ENCODE results near the gene NRG3. TPM values are rescaled to one million over a fixed set of nuclear protein-coding genes. Genes with fewer than 3 reads are reported as not detected.
"Not testable (repeated sequence)": the region's sequence is repeated elsewhere in the genome, so short reads cannot be mapped to it uniquely, and the experiment has no call there.

NRG3 gene
- polyA plus RNA-seq, 3 donors = 12.9 to 15.5 (median 14.6) TPM

DNA sequence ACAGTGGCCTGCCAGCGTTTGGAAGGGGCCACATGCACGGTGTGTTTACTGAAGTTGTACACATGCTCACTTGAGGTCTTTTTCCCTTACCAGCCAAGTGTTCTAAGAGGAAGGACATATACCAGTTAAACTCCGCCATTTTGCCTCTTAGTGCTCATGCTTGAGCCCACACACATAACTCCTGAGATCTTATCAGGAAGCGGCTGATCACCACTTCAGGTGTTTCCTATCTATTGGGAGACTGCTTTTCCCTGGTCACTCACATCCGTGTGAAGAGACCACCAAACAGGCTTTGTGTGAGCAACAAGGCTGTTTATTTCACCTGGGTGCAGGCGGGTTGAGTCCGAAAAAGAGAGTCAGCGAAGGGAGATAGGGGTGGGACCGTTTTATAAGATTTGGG is 802.9 kb downstream of the NRG3 start:
- DNase-seq = not testable (repeated sequence)

DNA sequence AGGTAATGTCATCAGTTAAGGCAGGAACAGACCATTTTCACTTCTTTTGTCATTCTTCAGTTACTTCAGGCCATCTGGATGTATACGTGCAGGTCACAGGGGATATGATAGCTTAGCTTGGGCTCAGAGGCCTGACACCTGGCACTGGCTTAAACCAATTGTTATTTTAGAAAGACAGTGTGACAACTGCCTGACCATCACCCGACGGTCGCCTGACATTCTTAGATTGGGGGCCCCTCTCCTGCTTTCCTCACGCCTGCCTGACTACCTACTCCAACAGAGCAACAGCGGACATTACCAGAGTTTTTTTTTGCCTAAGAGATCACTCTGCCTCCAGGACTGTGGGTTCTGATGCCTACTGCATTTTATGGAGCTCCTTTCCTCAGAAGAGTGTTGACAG is 803.5 kb downstream of the NRG3 start:
- DNase-seq = not testable (repeated sequence)

DNA sequence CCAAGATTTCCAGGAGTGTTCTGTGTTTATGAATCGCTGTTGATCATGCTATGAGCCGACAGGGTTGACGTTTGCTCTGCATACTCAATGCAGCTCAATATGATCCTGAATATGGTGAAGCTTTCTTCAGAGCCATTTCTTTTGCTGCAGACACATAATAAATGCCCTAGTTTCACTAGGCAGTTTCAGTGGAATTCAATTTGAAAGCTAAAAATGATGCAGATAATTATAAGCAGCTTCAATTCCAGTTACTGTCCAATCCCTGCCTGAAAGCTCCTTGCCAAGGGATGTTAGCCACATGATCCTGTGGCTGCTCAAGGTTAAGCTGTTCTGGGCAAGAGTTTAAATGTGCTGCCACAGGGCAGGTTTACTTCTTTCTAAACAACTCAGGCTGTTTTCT is 805.6 kb downstream of the NRG3 start:
- DNase-seq = no peak

DNA sequence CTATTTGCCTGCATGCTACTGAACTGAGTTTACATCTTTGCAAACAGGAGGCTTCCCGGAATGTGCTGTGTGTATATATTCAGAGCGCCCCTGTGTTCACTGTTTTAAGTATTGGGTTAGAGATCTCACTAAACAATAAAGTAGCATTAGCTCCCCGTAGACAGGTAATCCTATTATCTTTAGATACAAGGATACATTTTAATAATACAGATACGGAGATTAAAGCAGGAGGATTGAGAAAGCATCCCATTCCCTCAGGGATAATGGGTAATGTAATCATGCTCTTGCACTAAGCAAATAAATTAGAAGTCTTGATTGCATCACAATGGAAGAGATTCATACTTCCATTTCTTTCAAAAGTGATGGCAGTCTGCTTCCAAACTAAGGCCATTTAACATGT is 809.0 kb downstream of the NRG3 start:
- DNase-seq = no peak

DNA sequence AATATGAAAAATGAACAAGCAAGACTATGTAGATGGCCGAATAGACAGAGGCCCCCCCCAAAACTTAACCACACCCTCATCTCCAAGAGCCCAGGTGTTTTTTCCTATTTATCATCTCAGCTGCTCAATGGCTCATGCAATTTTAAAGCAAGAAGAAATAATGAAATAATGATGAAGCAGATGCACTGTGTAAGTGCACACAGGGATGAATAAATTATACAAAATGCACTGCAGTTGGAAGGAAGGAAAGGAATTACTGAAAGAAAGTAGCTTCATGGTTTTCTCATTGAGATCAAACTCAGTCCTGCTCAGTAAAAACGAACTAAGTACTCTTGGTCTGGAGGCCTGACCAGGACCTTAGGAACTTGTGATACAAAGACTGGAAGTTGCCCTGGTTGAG is 810.1 kb downstream of the NRG3 start:
- no peak for DNase-seq

DNA sequence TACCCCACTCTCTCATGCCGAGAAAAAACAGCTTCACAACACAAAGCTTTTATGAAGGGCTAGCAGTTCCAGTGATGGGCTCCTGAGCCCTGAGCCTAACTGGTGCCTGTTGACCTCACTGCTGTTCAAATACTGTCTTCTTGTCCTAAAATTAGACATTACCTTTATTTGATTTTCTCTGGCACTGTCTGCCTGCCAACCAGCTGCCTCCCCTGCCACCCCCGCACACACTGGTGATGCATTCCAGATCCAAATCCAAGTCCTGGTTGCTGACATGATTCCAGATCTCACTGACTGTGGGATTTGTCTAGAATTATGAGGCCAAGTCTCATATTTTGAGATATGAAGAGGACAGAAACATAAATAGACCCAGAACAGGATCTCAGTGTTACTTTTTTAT is 816.2 kb downstream of the NRG3 start:
- DNase-seq = no peak

DNA sequence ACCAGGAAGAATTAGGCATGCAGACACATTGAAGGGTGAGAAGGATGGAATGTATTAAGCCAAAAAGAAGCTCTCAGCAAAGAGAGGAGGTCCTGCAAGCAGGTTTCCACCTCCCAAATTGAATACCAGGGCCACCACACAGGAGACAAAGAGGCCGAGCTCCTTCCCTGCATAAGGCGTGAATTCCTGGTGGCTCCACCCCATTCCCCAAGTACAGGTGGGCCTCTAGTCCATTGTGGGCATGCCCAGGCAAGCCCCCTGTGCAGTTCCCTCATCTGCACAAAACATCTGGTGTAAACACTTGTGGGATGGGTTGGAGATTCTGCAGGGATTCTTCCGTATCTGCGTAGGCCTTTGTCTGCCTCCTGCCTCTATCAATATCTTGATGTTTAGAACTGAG is 817.5 kb downstream of the NRG3 start:
- no peak for DNase-seq

DNA sequence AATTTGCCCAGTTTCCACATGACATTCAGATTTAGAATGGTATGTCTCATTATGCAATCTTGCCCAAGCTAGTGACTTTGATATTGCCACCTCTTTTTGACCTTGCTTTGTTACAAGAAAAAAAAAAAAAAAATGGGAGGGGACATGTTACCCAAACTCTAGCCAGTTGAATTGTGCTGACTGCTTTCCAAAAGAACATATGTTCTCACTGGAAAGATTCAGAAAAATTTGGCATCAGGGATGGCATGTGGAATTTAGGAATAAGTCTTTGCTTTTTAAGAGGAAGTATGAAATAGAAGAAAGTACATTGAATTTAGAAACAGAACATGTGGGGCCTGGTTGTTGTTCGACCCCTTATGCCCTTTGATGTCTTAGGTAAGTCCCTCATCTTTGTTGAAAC is 846.8 kb downstream of the NRG3 start:
- DNase-seq = no peak

DNA sequence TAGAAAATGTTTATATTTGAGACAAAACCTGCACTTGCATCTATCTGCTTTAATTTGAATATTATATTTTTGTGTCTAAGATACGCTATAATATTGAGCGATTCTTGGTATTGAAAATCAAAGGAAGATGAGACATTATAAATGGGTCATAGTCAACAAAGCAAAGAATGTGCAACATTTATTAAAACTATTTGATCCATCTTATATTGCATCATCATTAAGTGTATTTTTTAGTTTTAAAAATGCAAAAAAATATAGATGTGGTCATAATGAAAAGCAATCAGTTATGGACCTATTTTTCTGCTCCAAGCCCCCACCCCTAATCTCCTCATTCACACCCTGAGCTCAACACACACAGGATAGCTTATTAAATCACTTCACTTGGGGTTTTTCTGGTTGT is 847.3 kb downstream of the NRG3 start:
- DNase-seq = no peak

DNA sequence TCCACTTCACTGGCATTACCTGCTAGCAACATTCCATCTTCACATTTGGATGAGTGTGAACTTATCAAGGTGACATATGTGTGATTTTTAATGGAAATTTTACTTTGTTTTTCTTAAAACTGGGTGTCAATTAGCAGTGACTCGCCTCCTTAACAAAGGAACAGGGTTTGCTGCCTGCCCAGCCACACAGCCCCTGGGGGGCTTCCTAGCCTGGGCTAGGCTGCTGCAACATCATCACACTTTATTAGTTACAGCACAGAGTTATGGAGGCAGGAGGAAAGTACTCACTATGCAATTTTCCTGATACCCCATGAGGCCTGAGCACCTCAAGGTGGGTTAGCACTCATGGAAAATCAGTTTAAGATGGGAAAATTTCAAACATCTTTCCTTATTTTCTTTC is 861.3 kb downstream of the NRG3 start:
- DNase-seq = no peak

DNA sequence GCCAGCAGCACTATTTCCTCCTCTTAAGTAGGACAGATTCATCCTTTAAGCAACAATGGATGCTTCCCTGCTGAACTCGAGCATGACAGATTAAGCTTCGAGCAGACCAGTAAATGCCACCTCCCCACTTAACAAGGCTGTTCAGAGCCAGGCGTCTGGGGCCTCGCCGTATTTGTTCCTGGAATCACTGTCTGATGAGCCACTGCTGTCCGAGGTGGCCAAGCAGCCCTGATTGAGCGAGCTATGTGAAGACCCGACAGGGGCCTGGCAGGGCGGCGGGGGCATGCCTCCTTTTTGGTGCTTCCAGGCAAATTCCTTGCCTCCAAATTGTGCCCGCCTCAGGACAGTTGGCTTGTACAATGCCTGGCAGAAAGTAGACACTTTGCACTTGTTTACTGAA is 862.6 kb downstream of the NRG3 start:
- DNase-seq = no peak

DNA sequence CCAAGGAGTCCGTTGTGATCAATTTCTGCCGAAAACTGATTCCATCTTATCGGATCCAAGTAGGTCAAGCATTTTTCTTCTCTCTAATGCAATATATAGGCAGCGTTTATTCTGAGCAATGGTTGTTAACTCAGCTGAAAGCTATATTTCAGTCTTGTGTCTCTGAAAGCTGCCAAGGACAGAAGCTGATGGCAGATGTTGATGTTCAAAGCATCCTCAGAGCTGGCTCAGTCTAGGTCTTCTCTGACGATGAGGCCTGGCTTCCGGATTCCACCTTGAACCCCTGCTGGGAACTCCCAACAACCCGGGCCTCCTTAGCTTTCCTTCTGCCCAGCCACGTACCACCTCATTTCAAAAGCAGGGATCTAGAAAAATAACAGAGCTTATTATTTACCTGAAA is 863.6 kb downstream of the NRG3 start:
- no peak for DNase-seq

DNA sequence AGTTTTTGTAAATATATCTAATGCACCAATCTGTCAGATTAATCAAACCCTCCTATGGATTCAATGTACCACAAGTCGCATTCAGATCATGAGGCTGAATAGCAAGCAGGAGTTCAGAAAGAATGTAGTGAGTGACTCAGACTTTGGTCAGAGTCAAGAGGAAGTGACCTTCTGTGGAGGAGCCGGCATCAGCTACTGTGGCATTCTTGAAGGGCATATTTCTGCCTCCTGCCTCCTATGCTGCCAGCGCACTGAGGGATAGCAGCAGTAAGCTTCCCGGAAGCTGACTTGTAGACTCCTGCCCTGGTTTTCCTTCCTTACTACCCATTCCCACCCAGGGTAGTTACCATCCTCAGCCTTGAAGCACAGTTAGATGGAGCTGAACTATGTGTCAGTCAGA is 867.5 kb downstream of the NRG3 start:
- peak; percentile 16 for DNase-seq

DNA sequence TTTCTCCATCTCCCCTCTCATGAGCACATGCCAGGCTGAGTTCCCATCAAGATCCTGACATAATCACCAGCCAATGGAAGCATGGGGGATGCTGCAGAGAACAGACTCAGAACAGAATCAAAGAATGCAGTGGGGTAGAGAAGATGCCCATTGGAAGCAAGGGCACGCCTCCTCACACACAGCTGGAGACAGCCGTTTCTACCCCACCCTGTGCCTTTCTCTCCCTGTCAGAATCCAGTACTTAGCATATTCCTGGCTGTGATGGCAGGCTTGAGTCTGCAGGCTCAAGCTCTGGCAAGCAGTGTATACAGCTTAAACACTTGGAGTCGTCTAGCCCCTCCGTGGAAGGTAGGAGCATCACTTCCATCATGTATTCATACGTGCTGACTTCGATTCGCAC is 867.9 kb downstream of the NRG3 start:
- DNase-seq = no peak

DNA sequence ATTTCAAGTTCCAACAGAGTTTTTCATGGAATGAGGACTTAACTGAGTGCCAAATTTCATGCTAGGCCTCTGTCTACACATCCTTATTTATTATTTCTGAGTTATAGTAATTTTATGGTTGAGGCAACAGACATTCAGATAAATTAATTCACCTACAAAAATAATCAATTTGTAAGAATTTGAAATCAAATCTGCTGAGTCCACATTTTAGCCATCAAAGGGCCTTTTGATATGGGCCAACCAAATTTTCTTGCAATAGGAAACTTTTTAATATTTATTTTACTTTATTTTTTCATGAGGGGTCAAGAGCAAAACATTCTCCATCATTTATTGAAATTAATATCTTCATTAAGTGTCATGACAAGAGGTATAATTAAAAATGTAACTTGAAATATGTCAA is 875.5 kb downstream of the NRG3 start:
- DNase-seq = no peak

DNA sequence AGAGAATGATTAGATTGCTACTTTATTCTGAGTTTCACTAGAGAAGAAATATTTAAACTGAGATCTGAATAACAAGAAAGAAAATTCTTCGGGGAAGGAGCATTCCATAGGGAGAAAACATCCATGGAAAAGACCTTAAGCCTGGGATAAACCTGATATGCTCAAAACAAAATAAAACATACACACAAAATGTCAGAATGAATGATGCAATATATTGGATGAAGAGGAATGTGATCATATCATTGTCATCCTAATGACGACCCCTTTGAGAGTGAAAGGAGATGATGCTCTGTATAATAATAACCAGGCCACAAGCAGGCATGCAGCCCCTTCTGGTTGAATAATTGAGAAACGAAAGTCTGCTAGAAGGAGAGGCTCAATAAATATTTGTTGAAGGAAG is 882.4 kb downstream of the NRG3 start:
- DNase-seq = no peak

DNA sequence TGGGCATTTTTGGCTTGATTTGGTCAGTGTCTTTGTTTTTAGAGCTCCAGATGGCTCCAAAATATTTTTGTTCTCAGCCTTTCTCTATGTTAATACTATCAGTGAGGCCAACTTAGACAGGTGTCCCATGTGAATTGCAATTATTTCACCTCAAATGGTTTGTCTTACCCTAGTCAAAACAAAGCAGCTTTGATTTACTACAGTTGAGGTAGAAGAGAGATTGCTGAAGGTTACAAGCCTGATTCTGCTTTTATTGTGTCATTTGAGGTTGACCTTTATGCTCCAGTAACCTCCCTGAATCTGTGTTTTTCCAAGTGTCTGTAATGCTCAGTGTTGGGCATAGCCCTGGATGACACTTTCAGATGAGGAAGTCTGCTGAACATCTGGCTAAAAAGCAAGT is 882.9 kb downstream of the NRG3 start:
- DNase-seq = peak; percentile 22

DNA sequence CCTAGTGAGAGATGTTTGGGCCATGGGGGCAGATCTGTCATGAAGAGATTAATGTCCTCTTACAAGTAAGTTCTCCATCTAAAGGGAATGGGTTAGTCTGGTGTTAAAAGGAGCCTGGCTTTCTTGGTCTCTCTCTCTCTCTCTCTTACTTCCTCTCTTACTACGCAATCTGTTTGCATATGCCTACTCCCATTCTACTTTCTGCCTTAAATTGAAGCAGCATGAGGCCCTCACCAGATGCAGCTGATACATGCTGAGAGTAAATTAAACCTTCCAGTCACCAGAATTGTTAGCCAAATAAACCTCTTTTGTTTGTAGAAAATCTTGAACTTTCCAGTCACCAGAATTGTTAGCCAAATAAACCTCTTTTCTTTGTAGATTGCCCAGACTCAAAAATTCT is 884.1 kb downstream of the NRG3 start:
- no peak for DNase-seq

DNA sequence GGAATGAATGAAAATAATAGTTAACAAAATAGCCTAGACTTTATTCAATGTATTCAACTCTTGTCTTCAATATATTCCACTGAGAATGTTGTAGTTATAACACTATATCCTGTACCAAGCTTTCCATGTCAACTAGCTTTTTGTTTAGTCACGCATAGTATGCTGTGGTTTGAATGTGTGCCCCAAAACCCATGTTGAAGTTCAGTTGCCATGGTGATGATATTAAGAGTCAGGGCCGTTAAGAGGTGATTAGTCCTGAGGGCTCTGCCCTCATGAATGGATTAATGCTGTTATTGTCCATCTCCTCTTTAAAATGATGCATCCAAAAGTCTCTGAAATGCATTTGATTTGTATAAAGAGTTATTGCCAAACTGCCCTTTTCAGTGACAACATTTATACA is 887.6 kb downstream of the NRG3 start:
- DNase-seq = no peak

DNA sequence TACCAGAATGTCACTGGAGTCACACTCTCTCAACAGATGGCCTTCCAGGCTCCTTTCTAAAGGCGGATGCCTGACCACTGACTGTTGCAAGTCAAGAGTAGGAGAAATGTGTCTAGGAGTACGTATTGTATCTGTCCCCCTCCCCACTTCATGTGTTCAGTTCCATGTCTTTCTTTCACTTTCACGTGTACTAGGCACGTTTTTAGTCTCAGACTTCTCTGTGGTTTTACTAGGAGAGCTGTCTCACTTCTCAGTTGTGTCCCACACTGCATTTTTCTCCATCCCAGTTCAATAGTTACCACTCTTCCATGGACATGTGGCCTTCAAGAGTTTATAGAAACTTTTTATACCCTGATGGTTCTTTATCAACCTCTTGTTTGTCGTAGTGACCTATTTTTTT is 893.0 kb downstream of the NRG3 start:
- no peak for DNase-seq

DNA sequence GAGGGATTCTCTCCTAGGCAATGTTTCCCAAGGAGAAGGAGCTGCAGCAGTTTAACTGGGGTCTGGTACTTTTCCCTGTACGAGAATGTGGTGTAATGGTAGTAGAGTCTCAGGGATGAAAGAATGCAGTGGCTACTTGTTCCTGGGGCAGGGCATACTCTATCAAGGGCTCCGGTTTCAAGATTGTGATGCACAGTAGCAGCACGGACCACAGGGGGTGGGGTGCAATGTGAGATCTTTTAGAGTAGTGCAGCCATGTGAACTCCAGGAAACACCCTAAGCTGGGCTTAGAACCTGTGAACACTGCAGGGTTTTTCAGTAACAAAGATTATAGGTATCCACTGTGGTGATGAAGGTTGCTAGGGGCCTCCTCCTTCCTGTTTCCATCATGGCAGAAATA is 903.9 kb downstream of the NRG3 start:
- no peak for DNase-seq

DNA sequence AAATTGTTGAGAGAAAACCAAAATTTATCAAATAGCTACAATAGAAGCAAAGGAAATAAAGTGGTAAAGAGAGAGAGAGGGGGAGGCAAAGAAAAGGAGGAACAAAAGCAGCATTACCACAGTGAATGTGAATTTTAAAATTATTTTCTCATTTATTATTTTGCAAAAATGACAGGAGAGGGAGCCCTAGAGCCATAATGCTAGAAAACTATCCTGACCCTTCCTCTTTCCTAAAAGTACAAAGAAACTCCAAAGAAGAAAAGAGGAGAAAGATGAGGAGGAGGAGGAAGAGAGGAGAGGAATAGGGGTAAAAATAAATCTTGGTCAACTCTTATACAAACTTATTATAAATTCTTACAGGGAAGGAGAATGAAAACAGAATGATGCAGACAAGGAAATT is 921.5 kb downstream of the NRG3 start:
- DNase-seq = no peak

DNA sequence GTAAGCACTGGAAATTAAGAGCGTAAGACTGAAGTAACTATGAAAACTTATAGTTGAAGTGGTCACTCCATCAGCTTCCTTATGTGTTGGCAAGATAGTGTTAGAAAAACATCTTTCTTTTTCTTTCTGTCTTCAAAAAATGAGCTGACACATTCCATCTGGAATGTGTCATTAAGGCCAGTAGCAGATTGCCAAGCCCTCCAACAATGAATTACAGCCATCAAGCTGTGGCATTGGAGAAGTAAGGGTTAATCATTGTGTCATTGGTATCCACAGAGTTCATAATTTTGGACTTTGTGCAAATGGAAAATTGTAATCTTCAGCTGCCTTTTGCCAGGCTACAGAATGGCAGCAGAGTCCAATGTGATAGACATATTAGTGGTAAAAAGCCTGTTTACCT is 926.3 kb downstream of the NRG3 start:
- DNase-seq = no peak

DNA sequence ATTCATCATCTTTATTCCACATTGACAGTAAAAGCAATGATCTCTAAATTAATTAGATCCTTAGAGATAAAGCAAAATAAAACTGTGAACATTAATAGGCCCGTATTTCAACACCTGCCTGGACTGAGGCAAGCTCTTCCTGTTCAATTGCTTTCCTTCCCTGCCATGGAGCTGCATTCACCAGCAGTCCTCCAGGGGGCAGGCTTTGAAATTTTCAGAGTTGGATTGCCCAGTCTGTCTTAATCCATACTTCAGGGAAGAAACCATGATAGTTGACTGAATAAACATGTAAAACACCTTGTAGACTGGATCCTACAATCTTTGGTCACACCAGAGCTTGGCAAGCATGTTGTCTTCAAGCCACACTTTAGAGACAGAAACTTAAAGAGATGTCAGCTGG is 936.6 kb downstream of the NRG3 start:
- DNase-seq = no peak

DNA sequence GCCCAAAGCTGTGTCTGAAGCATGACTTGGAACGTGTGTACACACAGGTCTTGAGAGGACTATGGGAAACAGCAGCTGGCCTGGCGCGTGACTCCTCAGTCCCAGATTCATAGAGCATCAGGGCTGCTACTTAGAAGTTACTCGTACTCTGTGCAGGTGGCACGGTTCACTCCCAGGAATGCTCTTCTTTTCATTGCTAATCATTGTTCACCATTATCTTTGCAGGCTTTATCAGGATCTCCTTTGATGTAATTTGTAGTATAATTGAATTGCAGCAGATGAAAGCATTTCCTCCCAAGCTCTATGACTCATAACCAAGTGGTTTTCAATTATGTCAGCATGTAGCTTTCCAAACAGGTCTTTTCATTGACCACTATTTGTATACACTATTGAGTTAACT is 938.9 kb downstream of the NRG3 start:
- DNase-seq = no peak

Data from renal pelvis (tissue), 4 donors.